ENCODE data around the gene LRRC7.

GRCh38 chr1:69587391-69587790, 19.7 kb downstream of the LRRC7 start:
- no peak for TF ChIP-seq POLR2A (IDR thresholded peaks at IDR 0.05)
- TF ChIP-seq, protein P1, sequence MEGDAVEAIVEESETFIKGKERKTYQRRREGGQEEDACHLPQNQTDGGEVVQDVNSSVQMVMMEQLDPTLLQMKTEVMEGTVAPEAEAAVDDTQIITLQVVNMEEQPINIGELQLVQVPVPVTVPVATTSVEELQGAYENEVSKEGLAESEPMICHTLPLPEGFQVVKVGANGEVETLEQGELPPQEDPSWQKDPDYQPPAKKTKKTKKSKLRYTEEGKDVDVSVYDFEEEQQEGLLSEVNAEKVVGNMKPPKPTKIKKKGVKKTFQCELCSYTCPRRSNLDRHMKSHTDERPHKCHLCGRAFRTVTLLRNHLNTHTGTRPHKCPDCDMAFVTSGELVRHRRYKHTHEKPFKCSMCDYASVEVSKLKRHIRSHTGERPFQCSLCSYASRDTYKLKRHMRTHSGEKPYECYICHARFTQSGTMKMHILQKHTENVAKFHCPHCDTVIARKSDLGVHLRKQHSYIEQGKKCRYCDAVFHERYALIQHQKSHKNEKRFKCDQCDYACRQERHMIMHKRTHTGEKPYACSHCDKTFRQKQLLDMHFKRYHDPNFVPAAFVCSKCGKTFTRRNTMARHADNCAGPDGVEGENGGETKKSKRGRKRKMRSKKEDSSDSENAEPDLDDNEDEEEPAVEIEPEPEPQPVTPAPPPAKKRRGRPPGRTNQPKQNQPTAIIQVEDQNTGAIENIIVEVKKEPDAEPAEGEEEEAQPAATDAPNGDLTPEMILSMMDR (IDR thresholded peaks at IDR 0.05), result no peak

All from esophagus squamous epithelium (tissue), 4 donors.